Stimulated activated CD8-positive, alpha-beta memory T cell treated with anti-CD3 and anti-CD28 coated beads, Interleukin-7, amount 100 ng/mL, for 24 hours (primary cell): ENCODE data around the gene UCHL5.
"Not testable (repeated sequence)": the region's sequence is repeated elsewhere in the genome, so short reads cannot be mapped to it uniquely, and the experiment has no call there.

Experiments
- DNase-seq: peaks from one replicate; pipeline ENCODE4 v3.0.0-alpha.2; 2020; ENCODE audit warnings: low read depth

The UCHL5 gene

GRCh38 chr1:193062698-193063463 is 3.7 kb upstream of the UCHL5 start:
- no peak for DNase-seq

GRCh38 chr1:193060938-193061337 is 1.8 kb upstream of the UCHL5 start:
- no peak for DNase-seq

GRCh38 chr1:193060406-193060805 is 1.2 kb upstream of the UCHL5 start:
- DNase-seq = no peak

- DNase-seq = no peak
These were observed 899 bp upstream of the UCHL5 start for GRCh38 chr1:193060115-193060403.

- peak; percentile 34 for DNase-seq
These were observed 455 bp downstream of the UCHL5 start for GRCh38 chr1:193058529-193059281.

GRCh38 chr1:193054169-193054675 is 4.9 kb downstream of the UCHL5 start:
- DNase-seq = no peak

- DNase-seq = not testable (repeated sequence)
These were observed 10.2 kb downstream of the UCHL5 start for GRCh38 chr1:193048913-193049312.

GRCh38 chr1:193042766-193043691 is 16.1 kb downstream of the UCHL5 start:
- DNase-seq = no peak

- DNase-seq = no peak
These were observed 19.1 kb downstream of the UCHL5 start for GRCh38 chr1:193040011-193040410.

- no peak for DNase-seq
These were observed 22.7 kb downstream of the UCHL5 start for GRCh38 chr1:193036337-193037047.

- DNase-seq = no peak
These were observed 25.6 kb downstream of the UCHL5 start for GRCh38 chr1:193033610-193034009.

- DNase-seq = not testable (repeated sequence)
These were observed 26.3 kb downstream of the UCHL5 start for GRCh38 chr1:193032643-193033427.

- DNase-seq = no peak
These were observed 27.7 kb downstream of the UCHL5 start for GRCh38 chr1:193031431-193031830.

GRCh38 chr1:193030280-193030679 is 28.9 kb downstream of the UCHL5 start:
- no peak for DNase-seq

GRCh38 chr1:193025218-193025617 is 33.9 kb downstream of the UCHL5 start:
- DNase-seq = no peak

GRCh38 chr1:193019442-193020026 is 39.6 kb downstream of the UCHL5 start:
- no peak for DNase-seq

GRCh38 chr1:193016788-193017187 is 42.4 kb downstream of the UCHL5 start:
- no peak for DNase-seq

GRCh38 chr1:193014400-193014799 is 44.8 kb downstream of the UCHL5 start:
- no peak for DNase-seq

GRCh38 chr1:193013707-193014106 is 45.5 kb downstream of the UCHL5 start:
- DNase-seq = no peak

- DNase-seq = no peak
These were observed 46.2 kb downstream of the UCHL5 start for GRCh38 chr1:193013005-193013404.

GRCh38 chr1:193011406-193011805 is 47.8 kb downstream of the UCHL5 start:
- DNase-seq = no peak
